MCF 10A (cell line): ENCODE data around the gene MTHFD2L. TPM values are rescaled to one million over a fixed set of nuclear protein-coding genes. Genes with fewer than 3 reads are reported as not detected.

Source experiments
- BruUV-seq: library from RNA; stranded (reverse); fragments of 400-500 nt; replicated peaks from 2 replicates; lab custom pipeline; 2021; lab: Mats Ljungman, UMichigan
- CTCF ChIA-PET: fragments of 300-600 bp; sonication (Branson Sonifier 250); formaldehyde crosslinking; extraction: SDS; loops from one replicate; lab custom pipeline; 2021; ENCODE audit warnings: antibody characterized with exemption, inconsistent platforms; lab: Yijun Ruan, JAX
- POLR2A ChIA-PET: fragments of 300-600, 350-650 bp; sonication (Branson Sonifier 250); formaldehyde crosslinking; extraction: SDS; loops from one replicate; lab custom pipeline; 2020; ENCODE audit warnings: antibody characterized with exemption, inconsistent platforms; lab: Yijun Ruan, JAX
- DNase-seq: peaks from one replicate; pipeline ENCODE4 v3.0.0-alpha.2; 2018; ENCODE audit not compliant: unreplicated experiment
- H3K27ac Mint-ChIP-seq: one replicate; pipeline ENCODE4 v1.8.0; 2022; ENCODE audit warnings: mild to moderate bottlenecking, low read depth, mixed read lengths; ENCODE audit not compliant: unreplicated experiment
- H3K27me3 Mint-ChIP-seq: one replicate; pipeline ENCODE4 v1.8.0; 2022; ENCODE audit warnings: mixed read lengths; ENCODE audit not compliant: insufficient read depth, unreplicated experiment
- H3K36me3 Mint-ChIP-seq: one replicate; pipeline ENCODE4 v1.8.0; 2022; ENCODE audit warnings: mild to moderate bottlenecking, moderate library complexity, mixed read lengths; ENCODE audit not compliant: insufficient read depth, unreplicated experiment
- H3K4me1 Mint-ChIP-seq: one replicate; pipeline ENCODE4 v1.8.0; 2022; ENCODE audit warnings: mixed read lengths; ENCODE audit not compliant: insufficient read depth, unreplicated experiment
- H3K4me3 Mint-ChIP-seq: one replicate; pipeline ENCODE4 v1.8.0; 2022; ENCODE audit warnings: mild to moderate bottlenecking, moderate library complexity, mixed read lengths; ENCODE audit not compliant: unreplicated experiment
- H3K9me3 Mint-ChIP-seq: one replicate; pipeline ENCODE4 v1.8.0; 2022; ENCODE audit warnings: mixed read lengths; ENCODE audit not compliant: unreplicated experiment
- CTCF ChIP-seq: fragments of 200-600 bp; IDR thresholded peaks from one replicate; pipeline ENCODE4 v1.8.0; 2022; ENCODE audit warnings: antibody characterized with exemption, mild to moderate bottlenecking; ENCODE audit not compliant: unreplicated experiment
- intact Hi-C: fragments of 100-400 bp; cut with micrococcal nuclease; formaldehyde crosslinking; loops from 2 replicates; pipeline ENCODE4 v1.14.1; 2022
- total RNA-seq: library from RNA; stranded (reverse); gene quantifications from 2 replicates; pipeline ENCODE4 v1.2.3, GENCODE V29; 2022

The MTHFD2L gene
- total RNA-seq, 1 experiment from 2014 or later = 113 TPM

- intact Hi-C loops = loop anchor here (5.0 to 10.0 kb wide), 3 partner anchors 195 to 433 kb away; partner anchors contain the start of genes CXCL1 and EPGN
- H3K36me3 Mint-ChIP-seq = peaks cover 3% of the 10 kb centered on the region
- peak; percentile 86 for DNase-seq
- H3K27me3 Mint-ChIP-seq = no peaks in the 10 kb centered on the region
- peak overlapping the region; percentile 62 for H3K4me3 Mint-ChIP-seq
- CTCF ChIA-PET = interaction anchor here (0.6 to 5.5 kb wide), 14 partner anchors 13 to 449 kb away, joined by 3 to 52 read pairs (median 3); partner anchors contain the start of genes CXCL1, CXCL2 and CXCL3
- POLR2A ChIA-PET = interaction anchor here (0.6 to 12.1 kb wide), 24 partner anchors 8 to 857 kb away, joined by 3 to 521 read pairs (median 4); partner anchors contain the start of genes AREG, CXCL1, CXCL2 and CXCL3
- BruUV-seq = TSS peak; percentile 0
- TF ChIP-seq CTCF = no peak
- peak overlapping the region; percentile 96 for H3K27ac Mint-ChIP-seq
- no peaks in the 10 kb centered on the region for H3K9me3 Mint-ChIP-seq
- peaks cover 60% of the 10 kb centered on the region for H3K4me1 Mint-ChIP-seq
Measured at GRCh38 chr4:74111990-74112389, 45.9 kb upstream of the MTHFD2L start.

GRCh38 chr4:74112399-74113105, 45.4 kb upstream of the MTHFD2L start:
- H3K4me3 Mint-ChIP-seq = peak overlapping the region; percentile 62
- intact Hi-C loops = loop anchor here (5.0 to 10.0 kb wide), 3 partner anchors 195 to 432 kb away; partner anchors contain the start of genes CXCL1 and EPGN
- no peaks in the 10 kb centered on the region for H3K27me3 Mint-ChIP-seq
- ChIA-PET POLR2A (interaction anchor here (0.6 to 12.1 kb wide), 23 partner anchors 8 to 858 kb away, joined by 3 to 521 read pairs (median 4); partner anchors contain the start of genes AREG, CXCL1, CXCL2 and CXCL3), CTCF (interaction anchor here (0.6 to 5.5 kb wide), 13 partner anchors 13 to 449 kb away, joined by 3 to 52 read pairs (median 3); partner anchors contain the start of genes CXCL1, CXCL2 and CXCL3)
- peaks cover 8% of the 10 kb centered on the region for H3K36me3 Mint-ChIP-seq
- H3K4me1 Mint-ChIP-seq = peaks cover 65% of the 10 kb centered on the region
- peak overlapping the region; percentile 96 for H3K27ac Mint-ChIP-seq
- DNase-seq = peak; percentile 47
- no peak for TF ChIP-seq CTCF
- BruUV-seq = no TSS peak
- H3K9me3 Mint-ChIP-seq = no peaks in the 10 kb centered on the region

- Mint-ChIP-seq H3K9me3 (no peaks in the 10 kb centered on the region), H3K4me1 (peaks cover 62% of the 10 kb centered on the region), H3K36me3 (peaks cover 20% of the 10 kb centered on the region), H3K27ac (peak overlapping the region; percentile 99), H3K4me3 (peak overlapping the region; percentile 88), H3K27me3 (no peaks in the 10 kb centered on the region)
- intact Hi-C loops = loop anchor here (5.0 to 10.0 kb wide), 3 partner anchors 193 to 431 kb away; partner anchors contain the start of genes CXCL1 and EPGN
- no TSS peak for BruUV-seq
- no peak for TF ChIP-seq CTCF
- DNase-seq = peak; percentile 88
- ChIA-PET POLR2A (interaction anchor here (0.6 to 12.1 kb wide), 22 partner anchors 8 to 438 kb away, joined by 3 to 521 read pairs (median 4); partner anchors contain the start of genes CXCL1, CXCL2, CXCL3 and EPGN), CTCF (interaction anchor here (0.6 to 4.8 kb wide), 7 partner anchors 12 to 251 kb away, joined by 3 to 39 read pairs (median 4); partner anchors contain the start of genes CXCL2 and CXCL3)
Measured at GRCh38 chr4:74114234-74114633, 43.7 kb upstream of the MTHFD2L start.
